ENCODE measurements around the gene SLC12A7. TPM values are rescaled to one million over a fixed set of nuclear protein-coding genes. Genes with fewer than 3 reads are reported as not detected.

The SLC12A7 gene
- total RNA-seq, 1 donor from 2014 or later: 30.5 TPM

GRCh38 chr5:1079486-1079885 lies 32.4 kb downstream of the SLC12A7 start:
- Histone ChIP-seq H3K79me2 (ENCODE audit: insufficient read depth, low read length) (no peaks in the 10 kb centered on the region), H3K27me3 (ENCODE audit: insufficient read depth, low read length) (no peaks in the 10 kb centered on the region), H3K36me3 (ENCODE audit: insufficient read depth, low read length) (no peaks in the 10 kb centered on the region), H3K4me3 (ENCODE audit: insufficient read depth, low read depth, low read length) (no peak overlapping the region), H3K9me3 (ENCODE audit: insufficient read depth, low read depth, low read length) (no peaks in the 10 kb centered on the region), H4K20me1 (ENCODE audit: insufficient read depth, low read length) (no peaks in the 10 kb centered on the region), H3K4me1 (ENCODE audit: insufficient read depth, low read length) (no peaks in the 10 kb centered on the region), H2AFZ (ENCODE audit: low read depth, low read length) (no peak overlapping the region), H3K9ac (ENCODE audit: low read length) (no peak overlapping the region), H3K4me2 (ENCODE audit: low read length) (no peak overlapping the region), H3K27ac (ENCODE audit: low read depth, low read length) (no peak overlapping the region)
- Mint-ChIP-seq H3K4me1 (ENCODE audit: low read depth, unreplicated experiment) (peaks cover 2% of the 10 kb centered on the region), H3K27ac (ENCODE audit: unreplicated experiment) (no peak overlapping the region), H3K9me3 (ENCODE audit: unreplicated experiment) (no peaks in the 10 kb centered on the region), H3K4me3 (ENCODE audit: unreplicated experiment) (no peak overlapping the region), H3K36me3 (ENCODE audit: low read depth, unreplicated experiment) (peaks cover 4% of the 10 kb centered on the region), H3K27me3 (ENCODE audit: low read depth, unreplicated experiment) (no peaks in the 10 kb centered on the region)
- TF ChIP-seq CTCF (IDR thresholded peaks at IDR 0.05; ENCODE audit: insufficient read depth, low read depth, low read length) (no peak), EZH2 (IDR thresholded peaks at IDR 0.05; ENCODE audit: insufficient read depth, low read length) (no peak)
- FAIRE-seq: no peak
- no peak for DNase-seq (ENCODE audit: low read depth)

DNA sequence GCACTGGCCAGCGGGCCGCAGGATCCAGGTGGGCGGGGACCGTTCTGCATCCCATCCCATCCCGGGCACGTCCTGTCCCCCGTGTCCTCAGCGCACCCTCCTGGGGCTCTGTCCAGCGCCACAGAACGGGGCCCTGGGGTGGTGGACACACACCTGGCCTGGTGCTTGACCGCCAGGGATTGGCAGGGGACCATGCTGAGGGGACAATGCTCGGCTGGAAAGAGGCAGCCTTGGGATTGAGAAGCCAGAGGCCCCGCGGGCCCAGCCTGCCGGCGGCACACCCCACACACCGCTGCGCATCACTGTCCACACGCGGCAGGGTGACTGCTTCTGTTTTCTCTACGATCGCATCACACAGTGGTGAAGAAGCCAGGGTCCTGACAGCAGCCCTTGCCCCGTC lies 33.0 kb downstream of the SLC12A7 start:
- TF ChIP-seq CTCF (IDR thresholded peaks at IDR 0.05; ENCODE audit: insufficient read depth, low read depth, low read length) (no peak), EZH2 (IDR thresholded peaks at IDR 0.05; ENCODE audit: insufficient read depth, low read length) (no peak)
- Histone ChIP-seq H3K79me2 (ENCODE audit: insufficient read depth, low read length) (no peaks in the 10 kb centered on the region), H4K20me1 (ENCODE audit: insufficient read depth, low read length) (no peaks in the 10 kb centered on the region), H3K4me1 (ENCODE audit: insufficient read depth, low read length) (no peaks in the 10 kb centered on the region), H2AFZ (ENCODE audit: low read depth, low read length) (no peak overlapping the region), H3K4me2 (ENCODE audit: low read length) (no peak overlapping the region), H3K9me3 (ENCODE audit: insufficient read depth, low read depth, low read length) (no peaks in the 10 kb centered on the region), H3K27ac (ENCODE audit: low read depth, low read length) (no peak overlapping the region), H3K4me3 (ENCODE audit: insufficient read depth, low read depth, low read length) (no peak overlapping the region), H3K36me3 (ENCODE audit: insufficient read depth, low read length) (no peaks in the 10 kb centered on the region), H3K27me3 (ENCODE audit: insufficient read depth, low read length) (no peaks in the 10 kb centered on the region), H3K9ac (ENCODE audit: low read length) (no peak overlapping the region)
- DNase-seq (ENCODE audit: low read depth): no peak
- Mint-ChIP-seq H3K4me3 (ENCODE audit: unreplicated experiment) (no peak overlapping the region), H3K27me3 (ENCODE audit: low read depth, unreplicated experiment) (no peaks in the 10 kb centered on the region), H3K27ac (ENCODE audit: unreplicated experiment) (no peak overlapping the region), H3K36me3 (ENCODE audit: low read depth, unreplicated experiment) (peaks cover 4% of the 10 kb centered on the region), H3K4me1 (ENCODE audit: low read depth, unreplicated experiment) (peaks cover 2% of the 10 kb centered on the region), H3K9me3 (ENCODE audit: unreplicated experiment) (no peaks in the 10 kb centered on the region)
- no peak for FAIRE-seq

- Histone ChIP-seq H3K9me3 (ENCODE audit: insufficient read depth, low read depth, low read length) (no peaks in the 10 kb centered on the region), H2AFZ (ENCODE audit: low read depth, low read length) (no peak overlapping the region), H3K9ac (ENCODE audit: low read length) (no peak overlapping the region), H3K36me3 (ENCODE audit: insufficient read depth, low read length) (no peaks in the 10 kb centered on the region), H4K20me1 (ENCODE audit: insufficient read depth, low read length) (no peaks in the 10 kb centered on the region), H3K79me2 (ENCODE audit: insufficient read depth, low read length) (no peaks in the 10 kb centered on the region), H3K27ac (ENCODE audit: low read depth, low read length) (no peak overlapping the region), H3K4me1 (ENCODE audit: insufficient read depth, low read length) (no peaks in the 10 kb centered on the region), H3K4me3 (ENCODE audit: insufficient read depth, low read depth, low read length) (no peak overlapping the region), H3K4me2 (ENCODE audit: low read length) (no peak overlapping the region), H3K27me3 (ENCODE audit: insufficient read depth, low read length) (no peaks in the 10 kb centered on the region)
- TF ChIP-seq CTCF (IDR thresholded peaks at IDR 0.05; ENCODE audit: insufficient read depth, low read depth, low read length) (no peak), EZH2 (IDR thresholded peaks at IDR 0.05; ENCODE audit: insufficient read depth, low read length) (no peak)
- Mint-ChIP-seq H3K27me3 (ENCODE audit: low read depth, unreplicated experiment) (no peaks in the 10 kb centered on the region), H3K27ac (ENCODE audit: unreplicated experiment) (no peak overlapping the region), H3K4me1 (ENCODE audit: low read depth, unreplicated experiment) (peaks cover 2% of the 10 kb centered on the region), H3K9me3 (ENCODE audit: unreplicated experiment) (no peaks in the 10 kb centered on the region), H3K36me3 (ENCODE audit: low read depth, unreplicated experiment) (peaks cover 4% of the 10 kb centered on the region), H3K4me3 (ENCODE audit: unreplicated experiment) (no peak overlapping the region)
- FAIRE-seq (no peak), DNase-seq (ENCODE audit: low read depth) (no peak)
Observed at GRCh38 chr5:1078206-1078605, 33.7 kb downstream of the SLC12A7 start.

Data from astrocyte (in vitro differentiated cells and primary cell).